HG03457 (cell line): ENCODE measurements around the gene OR7D2.

Experiments
- ATAC-seq: cut with Tn5 transposase; IDR thresholded peaks from one replicate; pipeline ENCODE4 v1.9.1; 2021; ENCODE audit warnings: moderate number of reproducible peaks; ENCODE audit not compliant: unreplicated experiment

OR7D2 gene

DNA sequence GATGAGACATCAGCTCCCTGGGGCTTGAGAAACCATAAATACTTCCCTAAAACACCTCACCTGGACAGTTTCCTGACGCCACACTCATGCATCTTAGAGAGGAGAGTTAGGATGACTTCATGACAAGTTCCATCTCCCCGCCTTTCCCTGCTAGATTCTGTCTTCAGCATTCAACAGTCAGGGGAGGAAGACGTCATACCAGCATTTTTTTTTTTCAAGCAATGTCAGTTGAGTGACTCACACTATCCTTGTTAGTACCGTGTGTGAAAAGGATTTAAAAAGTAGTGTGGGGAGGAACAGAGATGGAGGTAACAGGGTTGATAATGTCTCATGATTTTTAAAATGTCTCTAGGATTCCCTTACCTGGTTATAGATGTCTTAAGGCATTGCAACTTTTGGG, at the start of gene OR7D2:
TSS of gene OR7D2 (plus strand) at position 79 of the 400 bp plus-strand sequence. CDS start 6,803 bp downstream, outside the sequence.
- no peak for ATAC-seq

DNA sequence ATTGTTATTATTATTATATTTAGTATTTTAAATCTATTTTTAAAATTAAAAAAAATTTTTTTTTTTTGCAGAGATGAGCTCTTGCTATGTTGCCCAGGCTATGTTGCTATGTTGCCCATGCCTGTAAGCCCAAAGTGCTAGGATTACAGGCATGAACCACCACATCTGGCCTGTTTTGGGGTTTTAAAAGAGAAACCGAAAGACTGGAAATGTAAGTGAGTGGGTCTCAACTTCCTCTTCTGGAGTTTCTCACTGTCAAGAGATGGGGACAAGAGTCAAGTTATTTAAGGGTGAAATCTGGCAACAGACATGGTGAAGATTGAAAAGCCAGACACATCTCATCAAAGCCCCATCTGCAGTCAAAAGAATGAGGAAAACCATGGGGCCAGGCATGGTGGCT, 47.8 kb upstream of the OR7D2 start:
- no peak for ATAC-seq

DNA sequence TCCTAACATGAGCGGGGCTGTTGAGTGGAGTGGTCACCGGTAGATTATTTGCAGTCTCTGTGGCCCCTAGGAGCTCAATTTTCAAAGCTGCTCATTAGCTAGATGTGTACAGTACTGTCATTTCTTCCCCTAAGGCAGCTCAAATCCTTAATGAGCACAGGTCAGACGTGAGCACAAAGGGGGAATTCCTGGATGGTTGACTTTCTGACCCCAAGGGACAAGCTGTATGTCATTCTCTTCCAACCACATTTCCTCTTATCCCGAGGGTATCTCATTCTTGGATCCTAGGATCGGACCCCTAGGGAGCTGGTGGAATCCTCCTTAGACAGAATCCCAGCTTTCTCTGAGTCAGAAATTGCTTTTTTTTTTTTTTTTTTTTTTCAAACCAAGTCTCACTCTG, 46.4 kb upstream of the OR7D2 start:
- no peak for ATAC-seq

DNA sequence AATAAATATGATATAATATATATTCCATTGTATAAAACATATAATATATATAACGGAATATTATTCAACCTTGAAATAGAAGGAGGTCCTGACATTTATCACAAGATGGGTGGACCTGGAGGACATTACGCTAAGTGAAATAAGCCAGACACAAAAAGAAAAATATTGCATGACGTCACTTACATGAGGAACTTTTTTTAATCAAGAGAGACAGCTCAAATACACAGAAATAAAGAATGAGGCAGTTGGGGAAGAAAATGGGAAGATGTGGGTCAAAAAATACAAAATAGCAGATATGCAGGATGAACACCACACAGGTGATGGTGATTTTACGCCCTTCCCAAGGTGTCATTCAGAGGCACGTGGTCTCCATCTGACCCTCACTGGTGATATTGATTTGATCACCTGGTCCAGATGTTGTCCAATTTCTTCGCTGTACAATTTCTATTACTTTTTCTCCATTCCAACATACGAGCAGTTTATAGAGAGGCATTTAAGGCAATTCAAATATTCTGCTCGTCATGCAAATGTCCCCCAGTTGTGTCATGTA, 39.1 kb upstream of the OR7D2 start:
- peak; percentile 9 for ATAC-seq

DNA sequence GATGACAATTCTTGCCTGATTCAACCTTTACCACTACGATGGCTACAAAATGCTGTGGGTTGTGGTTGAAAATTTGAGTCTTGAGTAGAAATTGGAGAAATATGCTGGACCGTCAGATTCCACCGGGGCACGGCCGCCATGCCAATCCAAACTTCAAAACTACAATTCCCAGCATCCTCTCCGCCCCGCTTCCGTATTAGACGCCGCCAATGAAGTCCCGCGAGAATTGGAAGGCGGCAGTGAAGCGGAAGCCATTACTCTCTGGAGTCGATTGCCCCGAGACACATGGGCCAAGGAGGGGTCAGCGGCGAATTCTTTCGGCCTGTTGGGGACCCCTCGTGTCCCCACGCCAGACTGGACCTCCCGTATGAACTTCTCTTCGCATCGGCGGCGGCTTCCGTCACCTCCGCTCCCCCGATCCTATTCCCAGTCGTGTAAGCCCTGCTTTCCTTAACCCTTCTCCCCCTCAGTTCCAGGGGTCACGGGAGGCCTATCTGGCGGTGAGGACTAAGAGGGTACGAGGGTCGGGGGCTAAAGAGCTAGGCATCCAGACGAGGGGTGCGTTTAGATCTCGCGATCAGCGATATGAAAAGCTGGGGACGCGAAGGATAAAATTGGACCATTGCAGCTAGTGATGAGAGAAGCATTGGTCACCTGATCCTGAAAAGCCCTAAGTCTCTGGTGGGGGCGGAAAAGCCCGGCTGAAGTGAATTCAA, 38.5 kb upstream of the OR7D2 start, which contains the start of gene ZNF317:
TSS of gene ZNF317 (plus strand) at position 239 of the 716 bp plus-strand sequence. CDS start 15,620 bp downstream, outside the sequence.
- peak; percentile 66 for ATAC-seq

- no peak for ATAC-seq
Observed at GRCh38 chr19:9144920-9145319, 33.9 kb upstream of the OR7D2 start.

GRCh38 chr19:9146882-9147281, 31.9 kb upstream of the OR7D2 start:
- no peak for ATAC-seq

DNA sequence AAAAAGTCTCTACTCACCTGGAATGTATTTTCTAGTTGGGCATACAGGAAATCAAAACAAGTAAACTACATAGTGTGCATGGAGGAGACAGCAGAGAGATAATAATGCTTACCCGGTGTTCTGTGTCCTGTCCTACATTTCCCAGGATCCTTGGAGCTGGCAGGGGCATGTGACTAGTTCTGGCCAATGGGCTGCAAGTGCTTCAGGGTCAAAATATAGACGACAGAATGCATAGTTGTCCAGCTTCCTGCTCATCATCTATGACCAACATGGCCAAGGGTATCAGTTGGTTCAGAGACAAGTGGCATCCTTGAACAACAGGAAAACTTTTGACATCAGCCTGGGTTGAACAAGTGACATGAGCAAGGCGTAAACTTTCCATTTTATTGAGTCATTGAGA, 30.1 kb upstream of the OR7D2 start:
- ATAC-seq, result no peak

DNA sequence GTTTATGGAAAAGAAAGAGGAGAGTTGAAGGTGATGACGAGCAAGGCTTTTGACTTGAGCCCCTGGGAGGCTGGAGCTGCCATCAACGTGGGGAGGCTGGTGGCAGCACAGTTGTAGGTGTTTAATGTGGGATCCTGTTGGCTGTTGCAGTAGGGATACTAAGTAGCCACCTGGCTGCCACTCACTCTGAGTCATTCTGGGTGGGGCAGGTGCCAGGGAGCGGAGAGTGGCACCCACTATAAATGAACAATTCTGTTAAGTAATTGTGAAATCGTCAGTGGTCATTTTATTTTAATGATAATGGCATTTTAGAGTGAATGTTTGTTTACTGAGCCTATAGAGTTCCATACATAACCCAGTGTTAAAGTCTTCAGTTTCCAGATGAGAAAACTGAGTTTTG, 28.8 kb upstream of the OR7D2 start:
- ATAC-seq, result no peak

DNA sequence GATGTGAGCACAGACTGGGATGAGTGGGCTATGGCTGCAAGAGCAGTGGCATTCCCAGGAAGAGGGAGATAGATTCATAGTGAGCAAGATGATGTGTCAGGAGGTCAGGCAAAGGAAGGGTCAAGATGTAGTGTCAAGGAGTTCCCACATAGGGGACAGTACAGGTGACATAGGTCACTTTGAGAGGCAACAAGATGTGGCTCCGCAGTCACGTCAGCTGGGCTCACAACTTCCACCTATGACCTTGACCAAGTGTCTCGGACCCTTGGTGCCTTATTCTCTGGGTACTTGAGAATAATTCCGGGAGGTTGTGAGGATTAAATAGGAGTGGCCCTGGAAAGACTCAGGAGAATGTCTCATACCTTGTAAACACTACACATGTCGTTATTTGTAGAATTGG, 28.1 kb upstream of the OR7D2 start:
- ATAC-seq, result no peak

DNA sequence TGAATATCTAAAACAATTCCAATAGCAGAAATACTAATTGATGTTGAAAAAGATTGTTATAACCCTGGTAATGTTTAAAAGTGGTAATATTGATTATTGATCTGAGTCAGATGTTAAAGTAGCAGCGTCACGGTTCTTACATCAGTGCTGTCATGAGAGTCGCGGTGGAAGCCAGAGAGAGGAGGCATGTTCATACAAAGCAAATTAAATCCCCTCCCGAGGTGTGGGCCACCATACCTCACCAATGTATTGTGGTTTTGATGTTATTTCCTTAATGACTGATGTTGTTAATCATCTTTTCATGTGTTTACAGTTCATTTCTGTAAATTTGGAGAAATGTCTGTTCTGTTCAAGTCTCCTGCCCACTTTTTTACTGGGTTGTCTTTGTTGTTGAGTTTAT, 27.4 kb upstream of the OR7D2 start:
- ATAC-seq, result no peak

DNA sequence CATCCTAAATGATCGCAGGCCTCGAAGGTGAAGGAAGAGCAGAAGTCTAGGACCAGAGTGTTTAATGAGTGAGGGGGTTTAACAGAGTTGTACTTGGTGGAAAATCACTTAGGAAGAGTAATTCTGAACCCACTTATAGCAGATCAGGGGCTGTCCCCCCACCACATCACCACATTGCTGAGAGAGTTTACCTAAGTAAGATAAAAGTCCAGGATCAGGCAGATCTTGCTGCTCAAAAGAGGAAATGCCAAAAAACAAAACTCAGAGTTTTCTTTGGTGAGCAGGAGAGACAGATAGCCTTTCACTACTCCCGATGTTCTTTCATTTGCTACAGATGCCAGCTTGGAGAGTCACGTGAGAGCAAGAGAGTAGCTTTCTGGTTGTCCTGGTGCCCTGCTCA, 23.2 kb upstream of the OR7D2 start:
- ATAC-seq, result no peak

DNA sequence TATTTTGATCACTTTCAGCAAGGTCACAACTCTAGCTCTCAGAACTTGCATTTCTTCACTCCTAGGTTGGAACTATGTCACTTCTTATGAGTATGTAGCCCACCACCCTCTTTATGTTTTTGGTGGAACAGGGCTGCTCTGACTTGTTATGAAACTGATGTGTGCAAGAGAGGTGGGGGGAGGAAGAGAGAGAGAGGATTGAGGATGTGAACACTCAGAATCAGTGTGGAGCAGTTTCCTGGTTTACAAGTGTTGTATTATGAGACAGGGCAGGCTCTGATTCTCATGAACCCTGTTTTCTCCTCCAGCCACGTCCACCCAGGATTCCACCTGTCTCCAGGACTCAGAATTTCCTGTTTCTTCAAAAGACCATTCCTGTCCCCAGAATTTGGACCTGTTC, 22.5 kb upstream of the OR7D2 start:
- ATAC-seq, result no peak

DNA sequence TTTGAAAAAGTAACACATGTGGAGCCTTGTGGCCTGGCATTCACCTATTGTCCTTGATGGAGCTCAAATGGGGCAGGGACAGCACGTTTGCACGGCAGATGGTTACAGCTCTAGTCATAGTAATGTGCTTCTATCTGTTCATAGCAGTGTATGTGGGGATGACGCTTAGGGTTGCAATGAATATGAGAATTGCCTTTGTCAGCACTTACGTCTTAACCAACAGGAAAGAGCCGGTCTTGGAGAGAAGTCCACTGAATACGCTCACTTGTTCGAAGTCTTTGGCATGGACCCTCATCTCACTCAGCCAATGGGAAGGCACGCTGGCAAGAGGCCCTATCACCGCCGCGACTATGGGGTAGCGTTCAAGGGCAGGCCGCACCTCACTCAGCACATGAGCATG, 18.9 kb upstream of the OR7D2 start:
- no peak for ATAC-seq

DNA sequence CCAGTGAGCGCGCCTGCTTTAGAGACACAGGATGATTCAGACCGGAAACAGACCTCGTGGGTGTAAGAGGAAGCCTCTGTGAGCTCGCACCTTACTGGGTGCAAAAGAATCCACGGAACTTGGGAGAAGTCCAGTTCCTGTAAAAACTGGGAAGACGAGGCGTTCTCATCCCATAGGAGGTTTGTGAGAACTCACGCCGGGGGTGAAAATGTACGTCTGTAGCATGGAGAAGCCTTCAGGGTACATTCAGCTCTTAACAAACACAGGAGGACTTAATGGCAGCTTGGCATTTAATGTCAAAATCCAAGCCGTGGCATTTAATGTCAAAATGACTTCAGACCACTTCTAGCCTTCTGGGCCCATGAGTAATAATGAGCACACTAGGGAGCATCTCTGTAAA, 17.4 kb upstream of the OR7D2 start:
- no peak for ATAC-seq

DNA sequence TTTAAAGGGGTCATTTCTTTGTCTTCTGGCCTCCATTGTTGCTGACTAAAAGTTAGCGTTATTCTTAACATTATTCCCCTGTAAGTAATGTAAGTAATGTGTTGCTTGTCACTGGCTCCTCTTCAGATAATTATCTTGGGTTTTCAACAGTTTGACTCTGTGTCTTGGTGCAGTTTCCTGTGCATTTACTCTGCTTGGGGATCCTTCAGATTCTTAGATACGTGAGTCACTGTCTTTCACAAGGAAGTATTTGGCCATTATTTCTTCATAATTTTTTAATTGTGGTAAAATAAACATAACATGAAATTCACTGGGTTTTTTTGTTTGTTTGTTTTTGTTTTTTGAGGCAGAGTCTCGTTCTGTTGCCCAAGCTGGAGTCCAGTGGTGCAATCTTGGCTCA, 13.5 kb upstream of the OR7D2 start:
- ATAC-seq, result no peak

DNA sequence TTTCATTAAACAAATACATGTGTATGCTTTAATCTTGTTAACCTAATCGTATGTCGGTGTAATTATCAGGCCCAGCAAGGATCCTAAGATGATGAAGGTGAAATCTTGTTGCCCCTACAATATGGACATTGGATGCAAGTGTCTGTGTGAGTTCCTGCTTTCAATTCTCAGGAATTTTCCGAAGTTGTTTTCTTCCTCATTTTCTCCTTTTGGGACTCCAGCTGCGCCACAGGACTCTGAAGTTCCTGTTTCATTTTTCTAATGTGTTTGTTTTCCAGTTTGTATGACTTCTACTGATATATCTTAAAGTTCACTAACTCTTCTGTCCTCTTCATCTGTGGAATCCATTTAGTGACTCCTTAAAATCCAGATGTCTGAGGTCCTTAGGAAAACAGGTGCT, 11.9 kb upstream of the OR7D2 start:
- ATAC-seq, result no peak

DNA sequence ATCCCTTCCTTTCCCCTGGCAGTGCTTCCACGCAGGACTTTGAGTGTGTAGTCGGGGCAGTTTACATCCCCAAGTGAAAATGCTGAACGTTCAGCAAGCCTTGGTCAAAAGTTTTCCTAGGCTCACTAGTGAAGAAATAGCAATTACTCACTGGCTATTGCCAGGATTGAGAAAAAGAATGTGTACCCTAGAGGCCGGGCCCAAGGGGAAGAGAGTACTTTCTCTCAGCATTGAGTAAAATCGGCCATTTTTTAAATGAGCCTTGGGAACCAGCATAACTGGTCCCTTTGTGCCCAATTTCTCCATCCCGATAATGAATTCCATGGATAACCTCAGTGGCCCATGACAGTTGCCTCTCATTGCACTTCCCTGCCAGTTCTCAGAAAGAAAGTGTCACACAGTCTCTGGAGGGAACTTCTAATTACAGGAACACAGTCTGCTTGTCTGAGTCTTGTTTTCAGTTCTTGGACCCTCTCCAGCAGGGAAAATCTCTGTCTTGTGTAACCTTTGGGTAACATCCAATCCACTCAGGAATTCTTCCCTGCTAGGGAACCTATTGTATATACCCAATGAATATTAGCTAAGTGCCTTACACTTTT, 7.3 kb upstream of the OR7D2 start:
- no peak for ATAC-seq

DNA sequence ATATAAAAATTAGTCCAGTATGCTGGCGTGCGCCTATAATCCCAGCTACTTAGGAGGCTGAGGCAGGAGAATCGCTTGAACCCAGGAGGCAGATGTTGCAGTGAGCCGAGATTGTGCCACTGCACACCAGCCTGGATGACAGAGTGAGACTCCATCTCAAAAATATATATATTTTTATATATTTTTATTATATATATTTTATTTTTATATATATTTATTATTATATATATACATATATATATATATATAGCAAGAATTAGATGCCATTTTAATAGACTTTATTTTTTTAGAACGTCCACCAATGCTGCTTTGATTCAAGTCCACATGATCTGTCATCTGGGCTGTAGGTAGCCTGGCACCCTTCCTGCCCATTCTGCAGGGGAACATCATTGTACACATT, 3.5 kb upstream of the OR7D2 start:
- ATAC-seq, result no peak

GRCh38 chr19:9183000-9183399, 4.2 kb downstream of the OR7D2 start:
- no peak for ATAC-seq

GRCh38 chr19:9187191-9187590, 8.4 kb downstream of the OR7D2 start:
- no peak for ATAC-seq

DNA sequence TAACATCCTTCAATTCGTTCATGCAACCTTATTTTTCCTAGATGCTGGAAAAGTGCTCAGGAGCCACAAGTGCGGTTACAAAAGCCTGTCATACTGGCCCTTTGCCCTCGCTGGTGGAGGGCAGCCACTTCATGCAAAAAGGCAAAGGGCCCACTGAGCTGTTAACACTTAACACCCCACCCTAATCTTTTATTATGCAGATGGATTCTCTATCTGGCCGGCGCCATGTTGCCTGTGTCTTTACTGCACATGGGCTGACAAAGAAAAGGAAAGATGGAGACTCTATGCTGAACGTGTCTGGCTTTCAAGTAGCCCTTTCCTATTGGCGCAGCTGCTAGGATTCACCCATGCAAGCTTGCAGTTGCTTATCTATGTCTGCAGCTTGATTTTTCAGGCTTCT, 10.8 kb downstream of the OR7D2 start:
- ATAC-seq, result no peak
